H9 (cell line): ENCODE results near the gene SKIDA1. TPM values are rescaled to one million over a fixed set of nuclear protein-coding genes. Genes with fewer than 3 reads are reported as not detected.

ENCODE experiments used
- DNase-seq: peaks from one replicate; pipeline ENCODE4 v3.0.0-alpha.2; 2017
- H2AFZ ChIP-seq: one replicate; pipeline ENCODE4 v1.6.1; 2013; ENCODE audit warnings: mild to moderate bottlenecking, low read length, control low read depth, moderate library complexity
- H2AK5ac ChIP-seq: 2 replicates; pipeline ENCODE4 v1.6.1; 2013; ENCODE audit warnings: low read length, control low read depth, mixed read lengths; ENCODE audit not compliant: insufficient read length
- H2BK120ac ChIP-seq: one replicate; pipeline ENCODE4 v1.6.1; 2013; ENCODE audit warnings: low read depth, mild to moderate bottlenecking, low read length, control low read depth, inconsistent platforms; ENCODE audit not compliant: poor library complexity, severe bottlenecking
- H2BK12ac ChIP-seq: 2 replicates; pipeline ENCODE4 v1.6.1; 2013; ENCODE audit warnings: low read length, control low read depth, mixed read lengths, low read depth; ENCODE audit not compliant: insufficient read length
- H2BK15ac ChIP-seq: 2 replicates; pipeline ENCODE4 v1.6.1; 2013; ENCODE audit warnings: low read depth, low read length, control low read depth
- H2BK20ac ChIP-seq: one replicate; pipeline ENCODE4 v1.6.1; 2013; ENCODE audit warnings: low read depth, mild to moderate bottlenecking, low read length, control low read depth, inconsistent platforms; ENCODE audit not compliant: poor library complexity, severe bottlenecking
- H2BK5ac ChIP-seq: 2 replicates; pipeline ENCODE4 v1.6.1; 2013; ENCODE audit warnings: low read length, control low read depth, mixed read lengths; ENCODE audit not compliant: insufficient read length
- H3K14ac ChIP-seq: 2 replicates; pipeline ENCODE4 v1.6.1; 2013; ENCODE audit warnings: low read length, control low read depth; ENCODE audit not compliant: insufficient read depth
- H3K18ac ChIP-seq: 2 replicates; pipeline ENCODE4 v1.6.1; 2013; ENCODE audit warnings: low read depth, mild to moderate bottlenecking, mixed read lengths, low read length, control low read depth; ENCODE audit not compliant: insufficient read length
- H3K23ac ChIP-seq: 2 replicates; pipeline ENCODE4 v1.6.1; 2013; ENCODE audit warnings: low read length, control low read depth, mixed read lengths, low read depth; ENCODE audit not compliant: insufficient read length
- H3K23me2 ChIP-seq: 2 replicates; pipeline ENCODE4 v1.6.1; 2013; ENCODE audit warnings: low read depth, mild to moderate bottlenecking, mixed read lengths, low read length, control low read depth; ENCODE audit not compliant: insufficient read length, poor library complexity, severe bottlenecking
- H3K27ac ChIP-seq: 2 replicates; pipeline ENCODE4 v1.5.1; 2013; ENCODE audit warnings: low read length, control low read depth, mixed read lengths, low read depth; ENCODE audit not compliant: insufficient read length
- H3K27me3 ChIP-seq: 2 replicates; pipeline ENCODE4 v1.6.1; 2013; ENCODE audit warnings: low read length, control low read depth, inconsistent platforms; ENCODE audit not compliant: insufficient read depth
- H3K4ac ChIP-seq: 2 replicates; pipeline ENCODE4 v1.6.1; 2013; ENCODE audit warnings: low read depth, mild to moderate bottlenecking, control low read depth, inconsistent platforms, low read length, moderate library complexity
- H3K4me1 ChIP-seq: 2 replicates; pipeline ENCODE4 v1.6.1; 2013; ENCODE audit warnings: low read length, control low read depth, inconsistent platforms; ENCODE audit not compliant: insufficient read depth
- H3K4me2 ChIP-seq: 2 replicates; pipeline ENCODE4 v1.6.1; 2013; ENCODE audit warnings: low read length, control low read depth, mixed read lengths; ENCODE audit not compliant: insufficient read length, insufficient read depth
- H3K56ac ChIP-seq: 2 replicates; pipeline ENCODE4 v1.6.1; 2013; ENCODE audit warnings: low read depth, mild to moderate bottlenecking, mixed read lengths, low read length, control low read depth; ENCODE audit not compliant: insufficient read length
- H3K79me1 ChIP-seq: 2 replicates; pipeline ENCODE4 v1.6.1; 2013; ENCODE audit warnings: low read depth, mild to moderate bottlenecking, moderate library complexity, low read length, control low read depth, inconsistent platforms; ENCODE audit not compliant: insufficient read depth, poor library complexity, severe bottlenecking
- H3K79me2 ChIP-seq: 2 replicates; pipeline ENCODE4 v1.6.1; 2013; ENCODE audit warnings: low read length, control low read depth, inconsistent platforms; ENCODE audit not compliant: insufficient read depth
- H3K9ac ChIP-seq: 2 replicates; pipeline ENCODE4 v1.6.1; 2013; ENCODE audit warnings: low read length, control low read depth, mixed read lengths; ENCODE audit not compliant: insufficient read length; ENCODE audit errors: extremely low read depth
- H3K9me3 ChIP-seq: one replicate; pipeline ENCODE4 v1.6.1; 2013; ENCODE audit warnings: low read depth, low read length, inconsistent platforms; ENCODE audit not compliant: control insufficient read depth
- H3T11ph ChIP-seq: one replicate; pipeline ENCODE4 v1.6.1; 2013; ENCODE audit warnings: mild to moderate bottlenecking, low read length, control low read depth, inconsistent platforms
- H4K20me1 ChIP-seq: one replicate; pipeline ENCODE4 v1.6.1; 2013; ENCODE audit not compliant: control insufficient read depth, insufficient read length, insufficient read depth
- H4K5ac ChIP-seq: 2 replicates; pipeline ENCODE4 v1.6.1; 2013; ENCODE audit warnings: low read depth, mild to moderate bottlenecking, mixed read lengths, low read length, control low read depth; ENCODE audit not compliant: insufficient read length
- H4K8ac ChIP-seq: replicated peaks from 2 replicates; pipeline ENCODE4 v1.6.1; 2013; ENCODE audit warnings: low read length, control low read depth, mixed read lengths, low read depth; ENCODE audit not compliant: insufficient read length
- H4K91ac ChIP-seq: 2 replicates; pipeline ENCODE4 v1.6.1; 2013; ENCODE audit warnings: low read depth, mild to moderate bottlenecking, moderate library complexity, mixed read lengths, low read length, control low read depth; ENCODE audit not compliant: insufficient read length
- H3K27ac Mint-ChIP-seq, 3 experiments: 2 replicates in 2 of 3; 3 replicates in 1 of 3; pipeline ENCODE4 v1.8.0; 2020 to 2021; ENCODE audit warnings: mixed read lengths in 3 of 3, mild to moderate bottlenecking in 1 of 3, moderate library complexity in 1 of 3
- H3K27me3 Mint-ChIP-seq: 2 replicates; pipeline ENCODE4 v1.8.0; 2021; ENCODE audit warnings: low read depth, mild to moderate bottlenecking, moderate library complexity, mixed read lengths
- H3K36me3 Mint-ChIP-seq, 3 experiments: 2 replicates in 2 of 3; 3 replicates in 1 of 3; pipeline ENCODE4 v1.8.0; 2020 to 2021; ENCODE audit warnings: low read depth in 3 of 3, mixed read lengths in 3 of 3; ENCODE audit not compliant: insufficient read depth in 1 of 3
- H3K4me1 Mint-ChIP-seq, 2 experiments: 2 replicates each; pipeline ENCODE4 v1.8.0; 2020; ENCODE audit warnings: mixed read lengths in 2 of 2
- H3K4me3 Mint-ChIP-seq, 2 experiments: 2 replicates in 1 of 2; 3 replicates in 1 of 2; pipeline ENCODE4 v1.8.0; 2020 to 2021; ENCODE audit warnings: mild to moderate bottlenecking in 2 of 2, mixed read lengths in 2 of 2, moderate library complexity in 1 of 2
- H3K9me3 Mint-ChIP-seq, 2 experiments: 2 replicates in 1 of 2; 3 replicates in 1 of 2; pipeline ENCODE4 v1.8.0; 2020; ENCODE audit warnings: mild to moderate bottlenecking in 2 of 2, mixed read lengths in 2 of 2, moderate library complexity in 1 of 2
- CTCF ChIP-seq: fragments of 200-600 bp; sonication (generic); conservative IDR thresholded peaks from 3 replicates; pipeline ENCODE4 v1.8.0; 2021; ENCODE audit warnings: antibody characterized with exemption, mild to moderate bottlenecking
- WGBS: extraction: QIAGEN DNeasy Blood & Tissue Kit; methylation state at CpG from one replicate; pipeline ENCODE4 v1.1.7; 2013; ENCODE audit warnings: missing lambda C conversion rate, low lambda C conversion rate, mixed read lengths; ENCODE audit not compliant: insufficient read length; ENCODE audit errors: extremely low coverage; 5-methylcytosine and 5-hydroxymethylcytosine counted together
- total RNA-seq: library from RNA; stranded (reverse); gene quantifications from 2 replicates; pipeline ENCODE4 v1.2.1, GENCODE V29; 2021

The SKIDA1 gene
- total RNA-seq, 1 experiment from 2014 or later, result 5.9 TPM

GRCh38 chr10:21506351-21506750 lies 19.1 kb downstream of the SKIDA1 start:
- no peaks in the 10 kb centered on the region for H3K36me3 Mint-ChIP-seq
- Histone ChIP-seq H3K4ac (no peak overlapping the region), H3K14ac (no peak overlapping the region), H3K79me1 (no peaks in the 10 kb centered on the region), H3K23ac (no peak overlapping the region), H3K9me3 (no peaks in the 10 kb centered on the region), H3T11ph (no peak overlapping the region), H2BK12ac (no peak overlapping the region), H4K5ac (no peak overlapping the region), H4K8ac (no peak overlapping the region), H3K56ac (no peak overlapping the region), H2BK20ac (no peak overlapping the region), H2BK15ac (no peak overlapping the region), H4K20me1 (no peaks in the 10 kb centered on the region), H3K4me1 (peaks cover 17% of the 10 kb centered on the region; the same call in 1 of the 2 replicates), H3K79me2 (no peaks in the 10 kb centered on the region), H2BK120ac (no peak overlapping the region), H3K9ac (no peak overlapping the region), H3K27ac (no peak overlapping the region), H3K27me3 (peaks cover 18% of the 10 kb centered on the region; the same call in 1 of the 2 replicates), H2AFZ (no peak overlapping the region), H3K23me2 (peaks cover 37% of the 10 kb centered on the region), H2BK5ac (no peak overlapping the region), H4K91ac (no peak overlapping the region), H3K4me2 (peak overlapping the region; percentile 85), H3K18ac (no peak overlapping the region), H2AK5ac (no peak overlapping the region)
- H3K4me3 Mint-ChIP-seq, result peak overlapping the region in 1 of 2 experiments; percentile 80; a peak in 3 of 5 replicates
- no peak for DNase-seq
- no peak for TF ChIP-seq CTCF
- peak overlapping the region in 1 of 3 experiments; percentile 72; a peak in 2 of 7 replicates for H3K27ac Mint-ChIP-seq
- no CpG with 5 or more reads among the region's 3 CpGs for WGBS
- peaks cover 76 to 79% of the 10 kb centered on the region in 2 experiments for H3K4me1 Mint-ChIP-seq
- no peaks in the 10 kb centered on the region; a peak in 2 of 5 replicates for H3K9me3 Mint-ChIP-seq
- H3K27me3 Mint-ChIP-seq, result peaks cover 35% of the 10 kb centered on the region
